ENCODE results near the gene GSTM2. TPM values are rescaled to one million over a fixed set of nuclear protein-coding genes. Genes with fewer than 3 reads are reported as not detected.
"Not testable (repeated sequence)": the region's sequence is repeated elsewhere in the genome, so short reads cannot be mapped to it uniquely, and the experiment has no call there.

GSTM2 gene
- total RNA-seq, 1 experiment from 2014 or later = 5.9 TPM

- intact Hi-C loops (cut with micrococcal nuclease) = no loop called here
- Histone ChIP-seq H3K27me3 (ENCODE audit: insufficient read depth, low read length) (no peaks in the 10 kb centered on the region), H3K4me3 (replicated peaks in 1 of 2; ENCODE audit: low read depth in 1 of 2, low read length in 2 of 2) (no peak overlapping the region), H3K9ac (ENCODE audit: low read length) (no peak overlapping the region), H3K4me2 (ENCODE audit: low read length) (no peak overlapping the region), H3K9me2 (ENCODE audit: insufficient read depth) (no peaks in the 10 kb centered on the region), H2AFZ (ENCODE audit: low read depth, low read length, poor library complexity, severe bottlenecking) (no peak overlapping the region), H3K79me2 (ENCODE audit: insufficient read depth, low read length) (no peaks in the 10 kb centered on the region), H4K20me1 (ENCODE audit: insufficient read depth) (no peaks in the 10 kb centered on the region), H3K36me3 (ENCODE audit: control insufficient read depth in 1 of 2, insufficient read depth in 2 of 2, low read length in 2 of 2) (no peaks in the 10 kb centered on the region), H3K4me1 (ENCODE audit: control insufficient read depth in 1 of 2, insufficient read depth in 2 of 2, low read length in 2 of 2) (no peaks in the 10 kb centered on the region), H3K9me3 (ENCODE audit: control insufficient read depth in 1 of 2, insufficient read depth in 1 of 2, low read depth in 1 of 2, low read length in 2 of 2) (no peaks in the 10 kb centered on the region), H3K27ac (ENCODE audit: low read depth, low read length) (no peak overlapping the region)
- ChIA-PET CTCF (no interaction called here), RAD21 (ENCODE audit: low non-redundant PET in 1 of 2, low total read pairs in 2 of 2, uncharacterized antibody in 2 of 2, unreplicated experiment in 2 of 2) (no interaction called here), POLR2A (no interaction called here)
- no TSS peak for BruUV-seq (replicated peaks)
- TF ChIP-seq ZNF274 (IDR thresholded peaks at IDR 0.05; ENCODE audit: low read depth, low read length) (no peak), ZBTB33 (IDR thresholded peaks at IDR 0.05; ENCODE audit: extremely low read depth, insufficient replicate concordance, low read length) (no peak), MAX (IDR thresholded peaks at IDR 0.05) (no peak), YY1 (IDR thresholded peaks at IDR 0.05; ENCODE audit: extremely low read depth, insufficient replicate concordance, low read depth, low read length) (no peak), CBX3 (IDR thresholded peaks at IDR 0.05; ENCODE audit: low read depth) (no peak), CTCF (IDR thresholded peaks at IDR 0.05 in 2 of 3, conservative IDR thresholded peaks at IDR 0.05 in 1 of 3; ENCODE audit: borderline replicate concordance in 1 of 3, insufficient read depth in 1 of 3, low read depth in 2 of 3, low read length in 2 of 3) (no peak), SRF (IDR thresholded peaks at IDR 0.05; ENCODE audit: low read depth) (no peak), CEBPB (IDR thresholded peaks at IDR 0.05; ENCODE audit: low read depth) (no peak), REST (IDR thresholded peaks at IDR 0.05; ENCODE audit: low read depth) (no peak), JUND (IDR thresholded peaks at IDR 0.05) (no peak), TCF7L2 (IDR thresholded peaks at IDR 0.05; ENCODE audit: borderline replicate concordance, extremely low read depth, insufficient read depth, insufficient read length) (no peak), ZFX (IDR thresholded peaks at IDR 0.05) (no peak), ELF1 (IDR thresholded peaks at IDR 0.05; ENCODE audit: borderline replicate concordance, low read depth) (no peak), EZH2phosphoT487 (IDR thresholded peaks at IDR 0.05; ENCODE audit: borderline replicate concordance) (no peak), EGR1 (IDR thresholded peaks at IDR 0.05; ENCODE audit: low read depth) (no peak)
- DNase-seq (ENCODE audit: low read depth, low spot score) (no peak), ATAC-seq (no peak)
Measured at GRCh38 chr1:109691759-109692158, 23.9 kb downstream of the GSTM2 start.

GRCh38 chr1:109694400-109694799, 26.5 kb downstream of the GSTM2 start:
- H3K9me2 ChIP-seq (ENCODE audit: insufficient read depth); POLR2A ChIA-PET; H3K36me3 ChIP-seq (ENCODE audit: control insufficient read depth in 1 of 2, insufficient read depth in 2 of 2, low read length in 2 of 2); H3K4me2 ChIP-seq (ENCODE audit: low read length); RAD21 ChIA-PET (ENCODE audit: low non-redundant PET in 1 of 2, low total read pairs in 2 of 2, uncharacterized antibody in 2 of 2, unreplicated experiment in 2 of 2); H3K9ac ChIP-seq (ENCODE audit: low read length); intact Hi-C loops (cut with micrococcal nuclease); H3K79me2 ChIP-seq (ENCODE audit: insufficient read depth, low read length); H3K4me3 ChIP-seq (replicated peaks in 1 of 2; ENCODE audit: low read depth in 1 of 2, low read length in 2 of 2); CTCF ChIA-PET; H4K20me1 ChIP-seq (ENCODE audit: insufficient read depth); H3K9me3 ChIP-seq (ENCODE audit: control insufficient read depth in 1 of 2, insufficient read depth in 1 of 2, low read depth in 1 of 2, low read length in 2 of 2); ATAC-seq; BruUV-seq (replicated peaks); H3K27me3 ChIP-seq (ENCODE audit: insufficient read depth, low read length); DNase-seq (ENCODE audit: low read depth, low spot score); H3K4me1 ChIP-seq (ENCODE audit: control insufficient read depth in 1 of 2, insufficient read depth in 2 of 2, low read length in 2 of 2); H2AFZ ChIP-seq (ENCODE audit: low read depth, low read length, poor library complexity, severe bottlenecking); H3K27ac ChIP-seq (ENCODE audit: low read depth, low read length): not testable (repeated sequence)
